ENCODE results near the gene PCDHGB6.
A peak's percentile ranks its signal among the peaks of the same experiment; 100 is the strongest.
"Not testable (repeated sequence)": the region's sequence is repeated elsewhere in the genome, so short reads cannot be mapped to it uniquely, and the experiment has no call there.

PCDHGB6 gene

DNA sequence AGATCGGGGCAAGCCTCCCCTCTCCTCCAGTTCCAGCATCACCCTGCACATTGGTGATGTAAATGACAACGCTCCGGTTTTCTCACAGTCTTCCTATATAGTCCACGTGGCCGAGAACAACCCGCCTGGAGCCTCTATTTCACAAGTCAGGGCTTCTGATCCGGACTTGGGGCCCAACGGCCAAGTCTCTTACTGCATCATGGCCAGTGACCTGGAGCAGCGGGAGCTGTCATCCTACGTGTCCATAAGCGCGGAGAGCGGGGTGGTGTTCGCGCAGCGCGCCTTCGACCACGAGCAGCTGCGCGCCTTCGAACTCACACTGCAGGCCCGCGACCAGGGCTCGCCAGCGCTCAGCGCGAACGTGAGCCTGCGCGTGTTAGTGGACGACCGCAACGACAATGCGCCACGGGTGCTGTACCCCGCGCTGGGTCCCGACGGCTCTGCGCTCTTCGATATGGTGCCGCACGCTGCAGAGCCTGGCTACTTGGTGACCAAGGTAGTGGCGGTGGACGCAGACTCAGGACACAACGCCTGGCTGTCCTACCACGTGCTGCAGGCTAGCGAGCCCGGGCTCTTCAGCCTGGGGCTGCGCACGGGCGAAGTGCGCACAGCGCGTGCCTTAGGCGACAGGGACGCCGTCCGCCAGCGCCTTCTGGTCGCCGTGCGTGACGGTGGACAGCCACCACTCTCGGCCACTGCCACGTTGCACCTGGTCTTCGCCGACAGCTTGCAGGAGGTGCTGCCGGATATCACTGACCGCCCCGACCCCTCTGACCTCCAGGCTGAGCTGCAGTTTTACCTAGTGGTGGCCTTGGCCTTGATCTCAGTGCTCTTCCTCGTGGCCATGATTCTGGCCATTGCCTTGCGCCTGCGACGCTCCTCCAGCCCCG lies 18.4 kb upstream of the PCDHGB6 start:
- DNase-seq: no peak

DNA sequence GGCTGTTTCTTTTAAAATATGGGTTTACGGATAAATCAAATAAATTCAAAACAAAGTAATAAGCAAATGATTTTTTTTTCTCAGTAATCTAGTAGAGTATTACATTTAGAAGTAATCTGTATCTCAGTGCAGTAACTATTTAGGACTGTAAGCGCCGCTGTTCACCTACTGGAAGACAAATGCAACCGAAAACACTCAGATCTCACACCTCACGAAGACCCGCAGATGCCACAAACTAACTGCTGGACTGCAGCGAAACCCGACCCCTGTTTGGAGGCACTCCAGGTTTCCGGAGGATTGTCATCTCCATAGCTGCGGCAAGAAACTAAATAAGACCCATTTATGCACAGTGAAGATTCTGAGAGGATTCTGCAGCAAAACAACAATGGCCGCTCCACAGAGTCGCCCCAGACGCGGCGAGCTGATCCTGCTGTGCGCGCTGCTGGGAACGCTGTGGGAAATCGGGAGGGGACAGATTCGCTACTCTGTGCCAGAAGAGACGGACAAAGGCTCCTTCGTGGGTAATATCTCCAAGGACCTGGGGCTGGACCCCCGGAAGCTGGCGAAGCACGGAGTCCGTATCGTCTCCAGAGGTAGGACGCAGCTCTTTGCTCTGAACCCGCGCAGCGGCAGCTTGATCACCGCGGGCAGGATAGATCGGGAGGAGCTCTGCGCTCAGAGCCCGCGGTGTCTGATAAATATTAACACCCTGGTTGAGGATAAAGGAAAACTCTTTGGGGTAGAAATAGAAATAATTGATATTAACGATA lies 15.2 kb upstream of the PCDHGB6 start, which contains the start of gene PCDHGA8:
PCDHGA8 (plus strand) TSS at position 205 of the 770 bp plus-strand sequence; CDS start at position 386, 181 bp downstream.
- DNase-seq: no peak

DNA sequence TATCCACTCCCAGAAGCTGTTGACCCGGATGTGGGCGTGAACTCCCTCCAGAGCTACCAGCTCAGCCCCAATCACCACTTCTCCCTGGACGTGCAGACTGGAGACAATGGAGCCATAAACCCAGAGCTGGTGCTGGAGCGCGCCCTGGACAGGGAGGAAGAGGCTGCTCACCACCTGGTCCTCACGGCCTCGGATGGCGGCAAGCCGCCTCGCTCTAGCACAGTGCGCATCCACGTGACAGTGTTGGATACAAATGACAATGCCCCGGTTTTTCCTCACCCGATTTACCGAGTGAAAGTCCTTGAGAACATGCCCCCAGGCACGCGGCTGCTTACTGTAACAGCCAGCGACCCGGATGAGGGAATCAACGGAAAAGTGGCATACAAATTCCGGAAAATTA lies 14.6 kb upstream of the PCDHGB6 start:
- no peak for DNase-seq

DNA sequence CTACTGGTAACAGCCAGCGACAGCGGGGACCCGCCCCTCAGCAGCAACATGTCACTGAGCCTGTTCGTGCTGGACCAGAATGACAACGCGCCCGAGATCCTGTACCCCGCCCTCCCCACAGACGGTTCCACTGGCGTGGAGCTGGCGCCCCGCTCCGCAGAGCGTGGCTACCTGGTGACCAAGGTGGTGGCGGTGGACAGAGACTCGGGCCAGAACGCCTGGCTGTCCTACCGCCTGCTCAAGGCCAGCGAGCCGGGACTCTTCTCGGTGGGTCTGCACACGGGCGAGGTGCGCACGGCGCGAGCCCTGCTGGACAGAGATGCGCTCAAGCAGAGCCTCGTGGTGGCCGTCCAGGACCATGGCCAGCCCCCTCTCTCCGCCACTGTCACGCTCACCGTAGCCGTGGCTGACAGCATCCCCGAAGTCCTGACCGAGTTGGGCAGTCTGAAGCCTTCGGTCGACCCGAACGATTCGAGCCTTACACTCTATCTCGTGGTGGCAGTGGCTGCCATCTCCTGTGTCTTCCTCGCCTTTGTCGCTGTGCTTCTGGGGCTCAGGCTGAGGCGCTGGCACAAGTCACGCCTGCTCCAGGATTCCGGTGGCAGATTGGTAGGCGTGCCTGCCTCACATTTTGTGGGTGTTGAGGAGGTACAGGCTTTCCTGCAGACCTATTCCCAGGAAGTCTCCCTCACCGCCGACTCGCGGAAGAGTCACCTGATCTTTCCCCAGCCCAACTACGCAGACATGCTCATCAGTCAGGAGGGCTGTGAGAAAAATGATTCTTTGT lies 13.2 kb upstream of the PCDHGB6 start:
- DNase-seq: not testable (repeated sequence)

DNA sequence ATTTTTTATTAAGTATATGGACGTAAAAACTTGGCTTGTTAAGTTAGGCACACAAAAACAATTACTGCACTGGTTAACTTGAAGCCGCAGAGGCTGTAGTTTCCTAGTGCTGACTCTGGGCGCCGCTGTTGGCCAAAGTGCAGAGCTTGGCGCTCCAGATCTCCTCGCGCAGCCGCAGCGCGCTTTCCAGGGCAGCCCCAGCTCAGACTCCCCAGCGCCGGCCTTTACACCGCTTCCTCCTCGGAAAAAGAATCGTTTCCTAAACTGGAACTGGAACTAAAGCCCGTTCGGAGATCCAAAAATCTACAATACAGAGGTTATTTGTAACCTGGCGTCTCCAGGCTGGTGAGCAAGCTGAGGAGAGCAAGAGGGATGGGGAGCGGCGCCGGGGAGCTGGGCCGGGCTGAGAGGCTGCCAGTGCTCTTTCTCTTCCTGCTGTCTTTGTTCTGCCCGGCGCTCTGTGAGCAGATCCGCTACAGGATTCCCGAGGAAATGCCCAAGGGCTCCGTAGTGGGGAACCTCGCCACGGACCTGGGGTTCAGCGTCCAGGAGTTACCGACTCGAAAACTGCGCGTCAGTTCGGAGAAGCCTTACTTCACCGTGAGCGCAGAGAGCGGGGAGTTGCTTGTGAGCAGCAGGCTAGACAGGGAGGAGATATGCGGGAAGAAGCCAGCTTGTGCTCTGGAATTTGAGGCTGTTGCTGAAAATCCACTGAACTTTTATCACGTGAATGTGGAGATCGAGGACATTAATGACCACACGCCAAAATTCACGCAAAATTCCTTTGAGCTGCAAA lies 9.9 kb upstream of the PCDHGB6 start, which contains the start of gene PCDHGB5:
PCDHGB5 (plus strand) TSS at position 192 of the 796 bp plus-strand sequence; CDS start at position 373, 181 bp downstream.
- DNase-seq: not testable (repeated sequence)

DNA sequence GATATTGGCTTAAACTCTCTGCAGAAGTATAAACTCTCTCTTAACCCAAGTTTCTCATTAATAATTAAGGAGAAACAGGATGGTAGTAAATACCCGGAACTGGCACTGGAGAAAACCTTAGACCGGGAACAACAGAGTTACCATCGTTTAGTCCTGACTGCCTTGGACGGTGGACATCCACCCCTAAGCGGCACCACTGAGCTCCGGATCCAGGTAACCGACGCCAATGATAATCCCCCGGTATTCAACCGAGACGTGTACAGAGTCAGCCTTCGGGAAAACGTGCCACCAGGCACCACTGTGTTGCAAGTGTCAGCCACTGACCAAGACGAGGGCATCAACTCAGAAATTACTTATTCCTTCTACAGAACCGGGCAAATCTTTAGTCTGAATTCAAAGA lies 9.2 kb upstream of the PCDHGB6 start:
- no peak for DNase-seq

DNA sequence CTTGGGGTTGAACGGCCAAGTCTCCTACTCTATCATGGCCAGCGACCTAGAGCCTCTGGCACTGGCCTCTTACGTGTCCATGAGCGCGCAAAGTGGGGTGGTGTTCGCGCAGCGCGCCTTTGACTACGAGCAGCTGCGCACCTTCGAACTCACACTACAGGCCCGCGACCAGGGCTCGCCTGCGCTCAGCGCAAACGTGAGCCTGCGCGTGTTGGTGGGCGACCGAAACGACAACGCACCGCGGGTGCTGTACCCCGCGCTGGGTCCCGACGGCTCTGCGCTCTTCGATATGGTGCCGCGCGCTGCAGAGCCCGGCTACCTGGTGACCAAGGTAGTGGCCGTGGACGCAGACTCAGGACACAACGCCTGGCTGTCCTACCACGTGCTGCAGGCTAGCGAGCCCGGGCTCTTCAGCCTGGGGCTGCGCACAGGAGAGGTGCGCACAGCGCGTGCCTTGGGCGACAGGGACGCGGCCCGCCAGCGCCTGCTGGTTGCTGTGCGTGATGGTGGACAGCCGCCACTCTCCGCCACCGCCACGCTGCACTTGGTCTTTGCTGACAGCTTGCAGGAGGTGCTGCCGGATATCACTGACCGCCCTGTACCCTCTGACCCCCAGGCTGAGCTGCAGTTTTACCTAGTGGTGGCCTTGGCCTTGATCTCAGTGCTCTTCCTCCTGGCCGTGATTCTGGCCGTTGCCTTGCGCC lies 8.1 kb upstream of the PCDHGB6 start:
- no peak for DNase-seq

DNA sequence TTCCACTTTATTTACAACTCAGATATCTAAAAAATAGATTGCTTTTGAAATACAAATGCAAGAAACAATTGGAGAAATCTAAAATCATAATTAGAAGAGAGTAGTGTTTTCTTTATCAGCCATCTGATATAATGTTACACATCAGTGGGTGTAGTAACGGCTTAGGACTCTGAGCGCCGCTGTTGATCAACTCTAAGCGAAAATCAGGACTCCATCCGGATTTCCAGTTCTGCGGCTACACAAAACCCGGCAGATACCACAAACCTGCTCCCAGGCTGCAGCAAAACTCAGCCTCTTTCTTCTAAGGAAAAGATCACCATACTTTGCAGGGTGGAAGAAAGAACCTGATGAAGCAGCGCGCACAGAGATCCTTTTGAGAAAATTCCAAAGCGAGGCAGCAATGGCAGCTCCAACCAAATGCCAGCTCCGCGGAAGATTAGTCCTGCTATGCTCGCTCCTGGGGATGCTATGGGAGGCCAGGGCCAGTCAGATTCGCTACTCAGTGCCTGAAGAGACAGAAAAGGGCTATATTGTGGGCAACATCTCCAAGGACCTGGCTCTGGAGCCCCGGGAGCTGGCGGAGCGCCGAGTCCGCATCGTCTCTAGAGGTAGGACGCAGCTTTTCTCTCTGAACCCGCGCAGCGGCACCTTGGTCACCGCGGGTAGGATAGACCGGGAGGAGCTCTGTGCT lies 5.1 kb upstream of the PCDHGB6 start, which contains the start of gene PCDHGA9:
PCDHGA9 (plus strand) TSS at position 226 of the 691 bp plus-strand sequence; CDS start at position 401, 175 bp downstream.
- DNase-seq: no peak

DNA sequence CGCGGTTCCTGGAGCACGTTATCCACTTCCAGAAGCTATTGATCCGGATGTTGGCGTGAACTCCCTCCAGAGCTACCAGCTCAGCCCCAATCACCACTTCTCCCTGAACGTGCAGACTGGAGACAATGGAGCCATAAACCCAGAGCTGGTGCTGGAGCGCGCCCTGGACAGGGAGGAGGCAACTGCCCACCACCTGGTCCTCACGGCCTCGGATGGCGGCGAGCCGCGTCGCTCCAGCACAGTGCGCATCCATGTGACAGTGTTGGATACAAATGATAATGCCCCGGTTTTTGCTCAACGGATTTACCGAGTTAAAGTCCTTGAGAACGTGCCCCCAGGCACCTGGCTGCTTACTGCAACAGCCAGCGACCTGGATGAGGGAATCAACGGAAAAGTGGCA lies 4.4 kb upstream of the PCDHGB6 start:
- no peak for DNase-seq

DNA sequence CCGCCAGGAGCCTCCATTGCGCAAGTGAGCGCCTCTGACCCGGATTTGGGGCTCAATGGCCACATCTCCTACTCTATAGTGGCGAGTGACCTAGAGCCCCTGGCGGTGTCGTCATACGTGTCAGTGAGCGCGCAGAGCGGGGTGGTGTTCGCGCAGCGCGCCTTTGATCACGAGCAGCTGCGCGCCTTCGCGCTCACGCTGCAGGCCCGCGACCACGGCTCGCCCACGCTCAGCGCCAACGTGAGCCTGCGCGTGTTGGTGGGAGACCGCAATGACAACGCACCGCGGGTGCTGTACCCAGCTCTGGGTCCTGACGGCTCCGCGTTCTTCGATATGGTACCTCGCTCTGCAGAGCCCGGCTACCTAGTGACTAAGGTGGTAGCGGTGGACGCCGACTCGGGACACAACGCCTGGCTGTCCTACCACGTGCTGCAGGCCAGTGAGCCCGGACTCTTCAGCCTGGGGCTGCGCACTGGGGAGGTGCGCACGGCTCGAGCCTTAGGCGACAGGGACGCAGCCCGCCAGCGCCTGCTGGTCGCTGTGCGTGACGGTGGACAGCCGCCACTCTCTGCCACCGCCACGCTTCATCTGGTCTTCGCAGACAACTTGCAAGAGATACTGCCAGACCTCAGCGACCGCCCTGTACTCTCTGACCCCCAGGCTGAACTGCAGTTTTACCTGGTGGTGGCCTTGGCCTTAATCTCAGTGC lies 1.9 kb downstream of the PCDHGB6 start:
- DNase-seq: no peak

DNA sequence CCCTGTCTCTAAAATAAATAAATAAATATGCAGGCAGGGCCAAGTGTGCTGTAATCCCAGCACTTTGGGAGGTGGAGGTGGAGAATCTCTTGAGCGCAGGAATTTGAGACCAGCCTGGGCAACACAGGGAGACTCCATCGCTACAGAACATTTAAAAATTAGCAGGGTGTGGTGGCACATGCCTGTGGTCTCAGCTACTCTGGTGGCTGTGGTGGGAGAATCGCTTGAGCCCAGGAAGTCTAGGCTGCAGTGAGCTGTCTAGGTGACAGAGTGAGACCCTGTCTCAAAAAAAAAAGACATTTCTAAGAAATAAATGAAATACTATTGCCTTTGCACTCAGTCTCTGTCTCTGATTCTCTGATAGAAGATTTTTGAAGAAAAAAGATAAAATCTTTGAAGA lies 3.8 kb downstream of the PCDHGB6 start:
- DNase-seq: no peak

DNA sequence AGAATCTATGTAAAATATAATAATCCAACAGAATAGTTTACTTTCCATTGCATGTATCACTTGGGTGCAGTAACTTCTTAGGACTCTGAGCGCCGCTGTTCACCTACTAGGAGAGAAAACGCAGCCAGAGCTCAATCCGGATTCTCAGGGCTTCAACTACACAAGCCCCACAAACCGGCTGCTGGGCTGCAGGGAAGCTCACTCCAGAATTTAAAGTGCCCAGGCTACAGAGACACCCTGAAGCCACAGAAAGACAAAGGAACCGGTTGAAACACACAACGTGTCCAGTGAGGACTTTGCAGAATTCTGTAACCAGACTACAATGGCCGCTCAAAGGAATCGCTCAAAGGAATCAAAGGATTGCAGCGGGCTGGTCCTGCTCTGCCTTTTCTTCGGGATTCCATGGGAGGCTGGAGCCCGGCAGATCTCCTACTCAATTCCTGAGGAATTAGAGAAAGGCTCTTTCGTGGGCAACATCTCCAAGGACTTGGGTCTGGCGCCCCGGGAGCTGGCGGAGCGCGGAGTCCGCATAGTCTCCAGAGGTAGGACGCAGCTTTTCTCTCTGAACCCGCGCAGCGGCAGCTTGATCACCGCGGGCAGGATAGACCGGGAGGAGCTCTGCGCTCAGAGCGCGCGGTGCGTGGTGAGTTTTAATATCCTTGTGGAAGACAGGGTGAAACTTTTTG lies 5.2 kb downstream of the PCDHGB6 start, which contains the start of gene PCDHGA10:
PCDHGA10 (plus strand) TSS at position 134 of the 686 bp plus-strand sequence; CDS start at position 323, 189 bp downstream.
- no peak for DNase-seq

DNA sequence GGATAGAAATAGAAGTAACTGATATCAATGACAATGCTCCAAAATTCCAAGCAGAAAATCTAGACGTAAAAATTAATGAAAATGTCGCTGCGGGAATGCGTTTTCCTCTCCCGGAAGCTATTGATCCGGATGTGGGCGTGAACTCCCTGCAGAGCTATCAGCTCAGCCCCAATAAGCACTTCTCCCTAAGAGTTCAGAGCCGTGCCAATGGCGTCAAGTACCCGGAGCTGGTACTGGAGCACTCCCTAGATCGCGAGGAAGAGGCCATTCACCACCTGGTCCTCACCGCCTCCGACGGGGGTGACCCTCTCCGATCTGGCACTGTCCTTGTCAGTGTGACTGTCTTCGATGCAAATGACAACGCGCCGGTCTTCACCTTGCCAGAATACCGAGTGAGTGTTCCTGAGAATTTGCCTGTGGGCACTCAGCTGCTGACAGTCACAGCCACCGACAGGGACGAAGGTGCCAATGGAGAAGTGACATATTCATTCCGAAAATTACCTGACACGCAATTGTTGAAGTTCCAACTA lies 5.8 kb downstream of the PCDHGB6 start:
- DNase-seq: no peak

DNA sequence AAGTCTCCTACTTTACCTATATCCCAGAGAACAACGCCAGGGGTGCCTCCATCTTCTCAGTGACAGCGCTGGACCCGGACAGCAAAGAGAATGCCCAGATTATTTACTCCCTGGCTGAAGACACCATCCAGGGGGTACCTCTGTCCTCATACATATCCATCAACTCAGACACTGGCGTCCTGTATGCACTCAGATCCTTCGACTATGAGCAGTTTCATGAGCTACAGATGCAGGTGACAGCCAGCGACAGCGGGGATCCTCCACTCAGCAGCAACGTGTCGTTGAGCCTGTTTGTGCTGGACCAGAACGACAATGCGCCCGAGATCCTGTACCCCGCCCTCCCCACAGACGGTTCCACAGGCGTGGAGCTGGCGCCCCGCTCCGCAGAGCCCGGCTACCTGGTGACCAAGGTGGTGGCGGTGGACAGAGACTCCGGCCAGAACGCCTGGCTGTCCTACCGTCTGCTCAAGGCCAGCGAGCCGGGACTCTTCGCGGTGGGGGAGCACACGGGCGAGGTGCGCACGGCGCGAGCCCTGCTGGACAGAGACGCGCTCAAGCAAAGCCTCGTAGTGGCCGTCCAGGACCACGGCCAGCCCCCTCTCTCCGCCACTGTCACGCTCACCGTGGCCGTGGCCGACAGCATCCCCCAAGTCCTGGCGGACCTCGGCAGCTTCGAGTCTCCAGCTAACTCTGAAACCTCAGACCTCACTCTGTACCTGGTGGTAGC lies 6.9 kb downstream of the PCDHGB6 start:
- not testable (repeated sequence) for DNase-seq

DNA sequence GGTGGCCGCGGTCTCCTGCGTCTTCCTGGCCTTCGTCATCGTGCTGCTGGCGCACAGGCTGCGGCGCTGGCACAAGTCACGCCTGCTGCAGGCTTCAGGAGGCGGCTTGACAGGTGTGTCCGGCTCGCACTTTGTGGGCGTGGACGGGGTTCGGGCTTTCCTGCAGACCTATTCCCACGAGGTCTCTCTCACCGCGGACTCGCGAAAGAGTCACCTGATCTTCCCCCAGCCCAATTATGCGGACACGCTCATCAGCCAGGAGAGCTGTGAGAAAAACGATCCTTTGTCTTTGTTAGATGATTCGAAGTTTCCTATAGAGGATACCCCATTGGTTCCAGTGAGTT lies 7.4 kb downstream of the PCDHGB6 start:
- not testable (repeated sequence) for DNase-seq

DNA sequence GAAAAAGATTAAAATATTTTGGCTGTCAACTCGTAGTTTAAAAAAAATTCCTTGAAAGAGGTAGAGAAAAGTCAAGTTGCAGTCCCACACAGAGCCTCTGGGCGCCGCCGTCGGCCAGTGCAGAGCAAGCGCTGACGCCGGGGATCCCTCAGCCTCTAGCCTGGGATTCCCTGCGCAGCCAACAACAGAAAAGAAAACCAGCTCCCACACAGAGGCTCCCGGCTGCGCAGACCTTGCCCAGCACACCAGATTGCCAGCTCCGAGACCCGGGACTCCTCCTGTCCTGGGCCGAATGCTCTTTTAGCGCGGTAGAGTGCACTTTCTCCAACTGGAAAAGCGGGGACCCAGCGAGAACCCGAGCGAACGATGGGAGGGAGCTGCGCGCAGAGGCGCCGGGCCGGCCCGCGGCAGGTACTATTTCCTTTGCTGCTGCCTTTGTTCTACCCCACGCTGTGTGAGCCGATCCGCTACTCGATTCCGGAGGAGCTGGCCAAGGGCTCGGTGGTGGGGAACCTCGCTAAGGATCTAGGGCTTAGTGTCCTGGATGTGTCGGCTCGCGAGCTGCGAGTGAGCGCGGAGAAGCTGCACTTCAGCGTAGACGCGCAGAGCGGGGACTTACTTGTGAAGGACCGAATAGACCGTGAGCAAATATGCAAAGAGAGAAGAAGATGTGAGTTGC lies 9.8 kb downstream of the PCDHGB6 start, which contains the start of gene PCDHGB7:
PCDHGB7 (plus strand) TSS at position 184 of the 679 bp plus-strand sequence; CDS start at position 367, 183 bp downstream.
- DNase-seq: peak; percentile 63

DNA sequence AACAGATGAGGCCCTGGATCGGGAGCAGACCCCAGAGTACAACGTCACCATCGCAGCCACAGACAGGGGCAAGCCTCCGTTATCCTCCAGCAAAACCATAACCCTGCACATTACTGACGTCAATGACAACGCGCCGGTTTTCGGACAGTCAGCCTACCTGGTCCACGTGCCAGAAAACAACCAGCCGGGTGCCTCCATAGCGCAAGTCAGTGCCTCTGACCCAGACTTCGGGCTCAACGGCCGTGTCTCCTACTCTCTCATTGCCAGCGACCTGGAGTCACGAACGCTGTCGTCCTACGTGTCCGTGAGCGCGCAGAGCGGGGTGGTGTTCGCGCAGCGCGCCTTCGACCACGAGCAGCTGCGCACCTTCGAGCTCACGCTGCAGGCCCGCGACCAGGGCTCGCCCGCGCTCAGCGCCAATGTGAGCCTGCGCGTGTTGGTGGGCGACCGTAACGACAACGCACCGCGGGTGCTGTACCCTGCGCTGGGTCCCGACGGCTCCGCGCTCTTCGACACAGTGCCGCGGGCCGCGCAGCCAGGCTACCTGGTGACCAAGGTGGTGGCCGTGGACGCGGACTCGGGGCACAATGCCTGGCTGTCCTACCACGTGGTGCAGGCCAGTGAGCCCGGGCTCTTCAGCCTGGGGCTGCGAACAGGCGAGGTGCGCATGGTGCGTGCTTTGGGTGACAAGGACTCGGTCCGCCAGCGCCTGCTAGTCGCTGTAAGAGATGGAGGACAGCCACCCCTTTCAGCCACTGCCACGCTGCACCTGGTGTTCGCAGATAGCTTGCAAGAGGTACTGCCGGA lies 11.5 kb downstream of the PCDHGB6 start:
- DNase-seq: no peak
